ENCODE data around the gene CLDN19. TPM values are rescaled to one million over a fixed set of nuclear protein-coding genes. Genes with fewer than 3 reads are reported as not detected.

Gene CLDN19
- total RNA-seq, 1 donor from 2014 or later: not detected

- Histone ChIP-seq H3K27ac (replicated peaks) (no peak overlapping the region), H3K4me1 (peaks cover 93% of the 10 kb centered on the region), H3K27me3 (ENCODE audit: low read depth) (no peaks in the 10 kb centered on the region), H3K9me3 (replicated peaks) (no peaks in the 10 kb centered on the region), H3K4me3 (no peak overlapping the region), H3K36me3 (peaks cover 9% of the 10 kb centered on the region)
- TF ChIP-seq, protein P1, sequence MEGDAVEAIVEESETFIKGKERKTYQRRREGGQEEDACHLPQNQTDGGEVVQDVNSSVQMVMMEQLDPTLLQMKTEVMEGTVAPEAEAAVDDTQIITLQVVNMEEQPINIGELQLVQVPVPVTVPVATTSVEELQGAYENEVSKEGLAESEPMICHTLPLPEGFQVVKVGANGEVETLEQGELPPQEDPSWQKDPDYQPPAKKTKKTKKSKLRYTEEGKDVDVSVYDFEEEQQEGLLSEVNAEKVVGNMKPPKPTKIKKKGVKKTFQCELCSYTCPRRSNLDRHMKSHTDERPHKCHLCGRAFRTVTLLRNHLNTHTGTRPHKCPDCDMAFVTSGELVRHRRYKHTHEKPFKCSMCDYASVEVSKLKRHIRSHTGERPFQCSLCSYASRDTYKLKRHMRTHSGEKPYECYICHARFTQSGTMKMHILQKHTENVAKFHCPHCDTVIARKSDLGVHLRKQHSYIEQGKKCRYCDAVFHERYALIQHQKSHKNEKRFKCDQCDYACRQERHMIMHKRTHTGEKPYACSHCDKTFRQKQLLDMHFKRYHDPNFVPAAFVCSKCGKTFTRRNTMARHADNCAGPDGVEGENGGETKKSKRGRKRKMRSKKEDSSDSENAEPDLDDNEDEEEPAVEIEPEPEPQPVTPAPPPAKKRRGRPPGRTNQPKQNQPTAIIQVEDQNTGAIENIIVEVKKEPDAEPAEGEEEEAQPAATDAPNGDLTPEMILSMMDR (IDR thresholded peaks at IDR 0.05; ENCODE audit: borderline replicate concordance): no peak
- intact Hi-C loops (cut with micrococcal nuclease): no loop called here
- DNase-seq: no peak
These were observed 50.1 kb downstream of the CLDN19 start for GRCh38 chr1:42689912-42690311.

- peaks cover 5% of the 10 kb centered on the region for H3K36me3 ChIP-seq
- peak overlapping the region; percentile 23 for H3K27ac ChIP-seq (replicated peaks)
- TF ChIP-seq, protein P1 (IDR thresholded peaks at IDR 0.05; ENCODE audit: borderline replicate concordance): no peak
- H3K9me3 ChIP-seq (replicated peaks): no peaks in the 10 kb centered on the region
- H3K4me3 ChIP-seq: peak overlapping the region; percentile 28
- DNase-seq: no peak
- peaks cover 90% of the 10 kb centered on the region for H3K4me1 ChIP-seq
- intact Hi-C loops (cut with micrococcal nuclease): no loop called here
- no peaks in the 10 kb centered on the region for H3K27me3 ChIP-seq (ENCODE audit: low read depth)
These were observed 53.6 kb downstream of the CLDN19 start for GRCh38 chr1:42686418-42686817.

- Histone ChIP-seq H3K36me3 (peaks cover 5% of the 10 kb centered on the region), H3K9me3 (replicated peaks) (no peaks in the 10 kb centered on the region), H3K4me3 (peak overlapping the region; percentile 90), H3K27ac (replicated peaks) (no peak overlapping the region), H3K27me3 (ENCODE audit: low read depth) (no peaks in the 10 kb centered on the region), H3K4me1 (peaks cover 82% of the 10 kb centered on the region)
- no peak for DNase-seq
- intact Hi-C loops (cut with micrococcal nuclease): no loop called here
- TF ChIP-seq, protein P1 (IDR thresholded peaks at IDR 0.05; ENCODE audit: borderline replicate concordance): no peak
These were observed 55.9 kb downstream of the CLDN19 start for GRCh38 chr1:42684139-42684538.

Other genes starting within 250 kb of the CLDN19 start
- 21.0 TPM for gene PPIH, start 81.8 kb downstream of the CLDN19 start, total RNA-seq
- gene YBX1, start 57.8 kb downstream of the CLDN19 start, total RNA-seq: 754 TPM
- 8.6 TPM for gene P3H1, start 26.8 kb upstream of the CLDN19 start, total RNA-seq
- gene C1orf50, start 27.0 kb upstream of the CLDN19 start, total RNA-seq: 7.8 TPM
- gene TMEM269, start 44.8 kb upstream of the CLDN19 start, total RNA-seq: not detected
- gene ERMAP, start 76.9 kb upstream of the CLDN19 start, total RNA-seq: 4.7 TPM
- gene SVBP, start 77.2 kb upstream of the CLDN19 start, total RNA-seq: 10.9 TPM
- gene ZNF691, start 106.4 kb upstream of the CLDN19 start, total RNA-seq: 8.9 TPM
- 54.9 TPM for gene SLC2A1, start 218.6 kb upstream of the CLDN19 start, total RNA-seq

All from left ventricle myocardium inferior (tissue), 1 donor.